ENCODE data around the gene NEU1.
"Not testable (repeated sequence)": the region's sequence is repeated elsewhere in the genome, so short reads cannot be mapped to it uniquely, and the experiment has no call there.

The NEU1 gene

GRCh38 chr6:31831350-31832215 lies 31.0 kb downstream of the NEU1 start:
- H3K9ac ChIP-seq (ENCODE audit: low read length): peak overlapping the region; percentile 34
- no peak overlapping the region for H3K4me3 ChIP-seq (ENCODE audit: low read length)
- H3K4me1 ChIP-seq (ENCODE audit: control insufficient read depth, insufficient read depth, low read length): peaks cover 27% of the 10 kb centered on the region
- H3K27me3 ChIP-seq (ENCODE audit: control insufficient read depth, insufficient read depth, low read length): no peaks in the 10 kb centered on the region
- H3K36me3 ChIP-seq (ENCODE audit: control insufficient read depth, insufficient read depth, low read length): no peaks in the 10 kb centered on the region
- H3K9me3 ChIP-seq (ENCODE audit: control insufficient read depth, low read length): no peaks in the 10 kb centered on the region

- Histone ChIP-seq H3K9ac (ENCODE audit: low read length) (peak overlapping the region; percentile 59), H3K27me3 (ENCODE audit: control insufficient read depth, insufficient read depth, low read length) (no peaks in the 10 kb centered on the region), H3K4me1 (ENCODE audit: control insufficient read depth, insufficient read depth, low read length) (peaks cover 27% of the 10 kb centered on the region), H3K36me3 (ENCODE audit: control insufficient read depth, insufficient read depth, low read length) (no peaks in the 10 kb centered on the region), H3K9me3 (ENCODE audit: control insufficient read depth, low read length) (no peaks in the 10 kb centered on the region), H3K4me3 (ENCODE audit: low read length) (peak overlapping the region; percentile 18)
These were observed 31.7 kb downstream of the NEU1 start for GRCh38 chr6:31830886-31831335.

DNA sequence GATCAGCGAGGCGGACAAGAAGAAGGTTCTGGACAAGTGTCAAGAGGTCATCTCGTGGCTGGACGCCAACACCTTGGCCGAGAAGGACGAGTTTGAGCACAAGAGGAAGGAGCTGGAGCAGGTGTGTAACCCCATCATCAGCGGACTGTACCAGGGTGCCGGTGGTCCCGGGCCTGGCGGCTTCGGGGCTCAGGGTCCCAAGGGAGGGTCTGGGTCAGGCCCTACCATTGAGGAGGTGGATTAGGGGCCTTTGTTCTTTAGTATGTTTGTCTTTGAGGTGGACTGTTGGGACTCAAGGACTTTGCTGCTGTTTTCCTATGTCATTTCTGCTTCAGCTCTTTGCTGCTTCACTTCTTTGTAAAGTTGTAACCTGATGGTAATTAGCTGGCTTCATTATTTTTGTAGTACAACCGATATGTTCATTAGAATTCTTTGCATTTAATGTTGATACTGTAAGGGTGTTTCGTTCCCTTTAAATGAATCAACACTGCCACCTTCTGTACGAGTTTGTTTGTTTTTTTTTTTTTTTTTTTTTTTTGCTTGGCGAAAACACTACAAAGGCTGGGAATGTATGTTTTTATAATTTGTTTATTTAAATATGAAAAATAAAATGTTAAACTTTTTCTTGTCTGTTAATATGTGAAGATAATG lies 32.9 kb downstream of the NEU1 start:
- peak overlapping the region; percentile 70 for H3K4me3 ChIP-seq (ENCODE audit: low read length)
- no peaks in the 10 kb centered on the region for H3K9me3 ChIP-seq (ENCODE audit: control insufficient read depth, low read length)
- peaks cover 36% of the 10 kb centered on the region for H3K4me1 ChIP-seq (ENCODE audit: control insufficient read depth, insufficient read depth, low read length)
- H3K27me3 ChIP-seq (ENCODE audit: control insufficient read depth, insufficient read depth, low read length): no peaks in the 10 kb centered on the region
- H3K36me3 ChIP-seq (ENCODE audit: control insufficient read depth, insufficient read depth, low read length): no peaks in the 10 kb centered on the region
- H3K9ac ChIP-seq (ENCODE audit: low read length): peak overlapping the region; percentile 59

GRCh38 chr6:31827286-31828079 lies 35.1 kb downstream of the NEU1 start, which contains the start of gene HSPA1B:
Gene HSPA1B, plus strand, starts transcription at chr6:31827738. Its CDS starts 213 bp downstream, at chr6:31827951.
- no peaks in the 10 kb centered on the region for H3K9me3 ChIP-seq (ENCODE audit: control insufficient read depth, low read length)
- H3K9ac ChIP-seq (ENCODE audit: low read length): peak within 1 kb of the TSS; percentile 94
- H3K27me3 ChIP-seq (ENCODE audit: control insufficient read depth, insufficient read depth, low read length): no peaks in the 10 kb centered on the region
- no peaks in the 10 kb centered on the region for H3K36me3 ChIP-seq (ENCODE audit: control insufficient read depth, insufficient read depth, low read length)
- peaks cover 44% of the 10 kb centered on the region for H3K4me1 ChIP-seq (ENCODE audit: control insufficient read depth, insufficient read depth, low read length)
- H3K4me3 ChIP-seq (ENCODE audit: low read length): peak within 1 kb of the TSS; percentile 87

GRCh38 chr6:31826793-31827285 lies 35.8 kb downstream of the NEU1 start:
- Histone ChIP-seq H3K9ac (ENCODE audit: low read length) (peak overlapping the region; percentile 94), H3K36me3 (ENCODE audit: control insufficient read depth, insufficient read depth, low read length) (no peaks in the 10 kb centered on the region), H3K4me3 (ENCODE audit: low read length) (peak overlapping the region; percentile 64), H3K4me1 (ENCODE audit: control insufficient read depth, insufficient read depth, low read length) (peaks cover 47% of the 10 kb centered on the region), H3K27me3 (ENCODE audit: control insufficient read depth, insufficient read depth, low read length) (no peaks in the 10 kb centered on the region), H3K9me3 (ENCODE audit: control insufficient read depth, low read length) (no peaks in the 10 kb centered on the region)

DNA sequence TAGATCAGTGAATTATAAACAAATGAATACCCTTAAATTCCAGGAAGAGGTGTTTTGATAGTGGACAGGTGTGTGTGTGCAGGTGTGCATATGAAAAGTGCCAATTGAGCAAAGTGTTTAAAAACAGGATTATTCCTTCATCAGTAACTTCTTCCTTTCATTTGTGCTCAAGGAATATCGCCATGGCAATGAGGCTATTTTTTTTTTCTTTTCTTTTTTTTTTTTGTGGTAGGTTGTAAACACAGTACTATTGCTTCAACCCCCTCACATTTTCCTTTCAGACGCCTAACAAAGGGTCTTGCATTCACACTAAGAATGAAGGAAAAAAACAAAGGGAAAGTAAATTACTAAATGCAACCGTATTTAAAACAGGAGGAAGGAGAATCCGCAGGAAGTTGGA lies 37.1 kb downstream of the NEU1 start:
- no peak overlapping the region for H3K4me3 ChIP-seq (ENCODE audit: low read length)
- H3K4me1 ChIP-seq (ENCODE audit: control insufficient read depth, insufficient read depth, low read length): peaks cover 48% of the 10 kb centered on the region
- H3K9me3 ChIP-seq (ENCODE audit: control insufficient read depth, low read length): no peaks in the 10 kb centered on the region
- H3K27me3 ChIP-seq (ENCODE audit: control insufficient read depth, insufficient read depth, low read length): no peaks in the 10 kb centered on the region
- H3K36me3 ChIP-seq (ENCODE audit: control insufficient read depth, insufficient read depth, low read length): no peaks in the 10 kb centered on the region
- H3K9ac ChIP-seq (ENCODE audit: low read length): peak overlapping the region; percentile 11

- H3K4me3 ChIP-seq (ENCODE audit: low read length); H3K9me3 ChIP-seq (ENCODE audit: control insufficient read depth, low read length); H3K36me3 ChIP-seq (ENCODE audit: control insufficient read depth, insufficient read depth, low read length); H3K27me3 ChIP-seq (ENCODE audit: control insufficient read depth, insufficient read depth, low read length): not testable (repeated sequence)
- peaks cover 56% of the 10 kb centered on the region for H3K4me1 ChIP-seq (ENCODE audit: control insufficient read depth, insufficient read depth, low read length)
- H3K9ac ChIP-seq (ENCODE audit: low read length): peak overlapping the region; percentile 91
These were observed 38.9 kb downstream of the NEU1 start for GRCh38 chr6:31823592-31824196.

GRCh38 chr6:31822036-31822821 lies 40.4 kb downstream of the NEU1 start:
- no peaks in the 10 kb centered on the region for H3K27me3 ChIP-seq (ENCODE audit: control insufficient read depth, insufficient read depth, low read length)
- peak overlapping the region; percentile 71 for H3K4me3 ChIP-seq (ENCODE audit: low read length)
- no peaks in the 10 kb centered on the region for H3K9me3 ChIP-seq (ENCODE audit: control insufficient read depth, low read length)
- no peaks in the 10 kb centered on the region for H3K36me3 ChIP-seq (ENCODE audit: control insufficient read depth, insufficient read depth, low read length)
- H3K4me1 ChIP-seq (ENCODE audit: control insufficient read depth, insufficient read depth, low read length): peaks cover 65% of the 10 kb centered on the region
- peak overlapping the region; percentile 91 for H3K9ac ChIP-seq (ENCODE audit: low read length)

DNA sequence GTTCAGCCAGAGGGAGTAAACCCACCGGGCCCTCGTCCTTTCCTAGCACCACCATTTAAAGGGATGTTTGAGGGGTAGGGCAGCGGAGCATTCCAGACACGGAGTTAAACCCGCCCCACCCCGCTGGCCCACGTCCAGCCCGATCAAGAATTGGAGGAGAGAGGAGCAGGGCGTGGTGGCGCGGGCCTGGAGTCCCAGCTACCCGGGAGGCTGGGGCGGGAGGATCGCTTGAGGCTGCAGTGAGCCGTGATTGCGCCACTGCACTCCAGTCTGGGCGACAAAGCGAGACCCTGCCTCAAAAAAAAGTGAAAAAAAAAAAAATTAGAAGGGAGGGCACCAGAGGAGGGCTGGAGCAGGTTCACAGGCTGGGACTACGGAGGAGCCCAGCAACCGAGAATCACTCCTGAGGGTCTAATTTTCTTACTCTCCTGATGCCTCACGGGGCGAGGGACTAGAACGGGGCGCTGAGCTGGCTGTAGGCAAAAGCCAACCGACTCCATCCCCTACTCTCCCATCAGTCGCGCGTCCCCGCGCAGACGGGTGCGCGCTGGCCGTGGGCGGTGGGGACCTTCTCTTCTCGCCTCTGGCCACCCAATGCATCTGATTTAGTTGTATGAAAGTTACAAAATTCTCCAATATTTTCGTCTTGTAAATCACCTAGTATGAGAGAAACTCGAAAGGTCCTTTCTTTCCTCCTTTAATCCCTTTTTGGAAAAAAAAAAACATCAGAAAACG lies 41.2 kb downstream of the NEU1 start:
- Histone ChIP-seq H3K9ac (ENCODE audit: low read length) (peak overlapping the region; percentile 82), H3K4me1 (ENCODE audit: control insufficient read depth, insufficient read depth, low read length) (peaks cover 62% of the 10 kb centered on the region), H3K27me3 (ENCODE audit: control insufficient read depth, insufficient read depth, low read length) (no peaks in the 10 kb centered on the region), H3K36me3 (ENCODE audit: control insufficient read depth, insufficient read depth, low read length) (no peaks in the 10 kb centered on the region), H3K4me3 (ENCODE audit: low read length) (peak overlapping the region; percentile 76), H3K9me3 (ENCODE audit: control insufficient read depth, low read length) (no peaks in the 10 kb centered on the region)

- not testable (repeated sequence) for H3K9ac ChIP-seq (ENCODE audit: low read length); H3K9me3 ChIP-seq (ENCODE audit: control insufficient read depth, low read length); H3K27me3 ChIP-seq (ENCODE audit: control insufficient read depth, insufficient read depth, low read length); H3K36me3 ChIP-seq (ENCODE audit: control insufficient read depth, insufficient read depth, low read length); H3K4me3 ChIP-seq (ENCODE audit: low read length)
- H3K4me1 ChIP-seq (ENCODE audit: control insufficient read depth, insufficient read depth, low read length): peaks cover 51% of the 10 kb centered on the region
These were observed 42.2 kb downstream of the NEU1 start for GRCh38 chr6:31820399-31820798.
